NT2/D1 (cell line): ENCODE data around the gene SLC7A10.

Source experiments
- YY1 ChIP-seq: IDR thresholded peaks from 2 replicates; pipeline ENCODE4 v1.6.1; 2011; ENCODE audit not compliant: insufficient read length, insufficient read depth
- ZNF274 ChIP-seq: IDR thresholded peaks from 2 replicates; pipeline ENCODE4 v1.6.1; 2011; ENCODE audit warnings: mild to moderate bottlenecking, low read depth, low read length

DNA sequence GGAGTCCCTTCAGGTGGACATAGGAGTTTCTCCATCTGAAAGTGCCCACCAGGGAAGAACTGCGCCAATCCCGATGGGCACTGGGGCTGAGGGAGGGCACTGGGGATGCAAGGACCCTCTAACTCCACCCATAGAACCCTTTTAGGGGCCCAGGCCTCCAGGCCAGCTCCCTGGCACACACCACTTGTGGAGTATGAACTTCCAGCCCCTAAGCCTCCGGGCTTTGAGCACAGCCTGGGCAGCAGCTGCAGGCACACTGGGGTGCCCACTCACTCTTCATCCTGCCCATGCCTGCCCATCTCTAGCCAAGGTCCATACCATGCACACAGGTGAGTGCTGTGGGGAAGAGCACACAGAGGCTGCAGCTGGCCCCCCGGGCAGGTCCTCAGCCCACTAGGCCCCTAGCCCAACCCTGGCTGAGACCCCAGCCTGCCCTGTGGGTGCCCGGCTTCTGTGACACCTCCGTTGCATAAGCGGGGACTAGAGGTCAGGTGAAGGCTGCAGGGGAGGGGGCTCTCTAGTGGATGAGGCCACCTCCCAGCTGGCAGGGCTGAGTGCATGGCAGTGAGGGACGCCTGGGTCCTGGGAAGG is 14.6 kb upstream of the SLC7A10 start:
- TF ChIP-seq ZNF274, result no peak
- TF ChIP-seq YY1, result no peak
